ENCODE data around the gene STARD7.
"Not testable (repeated sequence)": the region's sequence is repeated elsewhere in the genome, so short reads cannot be mapped to it uniquely, and the experiment has no call there.

GRCh38 chr2:96141624-96141967, 67.0 kb downstream of the STARD7 start:
- not testable (repeated sequence) for TF ChIP-seq POLR2A (IDR thresholded peaks at IDR 0.05; ENCODE audit: low read length); GATA1 (IDR thresholded peaks at IDR 0.05; ENCODE audit: low read depth, low read length)
